IPS-20b (cell line): ENCODE data around the gene CAV3.

Experiments used
- H3K27ac ChIP-seq: one replicate; pipeline ENCODE4 v1.5.1; 2013; ENCODE audit warnings: low read length
- H3K27me3 ChIP-seq: 2 replicates; pipeline ENCODE4 v1.6.1; 2013; ENCODE audit warnings: mild to moderate bottlenecking, low read length, inconsistent platforms; ENCODE audit not compliant: insufficient read depth
- H3K36me3 ChIP-seq: 2 replicates; pipeline ENCODE4 v1.6.1; 2013; ENCODE audit warnings: low read depth, mild to moderate bottlenecking, inconsistent platforms, low read length, moderate library complexity; ENCODE audit not compliant: insufficient read depth
- H3K4me1 ChIP-seq: 2 replicates; pipeline ENCODE4 v1.6.1; 2013; ENCODE audit warnings: mild to moderate bottlenecking, control low read depth, inconsistent platforms, low read length, moderate library complexity; ENCODE audit not compliant: insufficient read depth
- H3K4me3 ChIP-seq: 2 replicates; pipeline ENCODE4 v1.5.1; 2013; ENCODE audit warnings: mild to moderate bottlenecking, low read length, inconsistent platforms
- H3K9ac ChIP-seq: 2 replicates; pipeline ENCODE4 v1.6.1; 2013; ENCODE audit warnings: low read depth, mild to moderate bottlenecking, inconsistent platforms, low read length, moderate library complexity
- H3K9me3 ChIP-seq: 2 replicates; pipeline ENCODE4 v1.6.1; 2013; ENCODE audit warnings: mild to moderate bottlenecking, low read depth, low read length, inconsistent platforms; ENCODE audit not compliant: insufficient read depth

The CAV3 gene

GRCh38 chr3:8755564-8756237, 22.1 kb downstream of the CAV3 start:
- H3K27ac ChIP-seq = no peak overlapping the region
- H3K36me3 ChIP-seq = no peaks in the 10 kb centered on the region
- no peaks in the 10 kb centered on the region for H3K4me1 ChIP-seq
- H3K9me3 ChIP-seq = no peaks in the 10 kb centered on the region
- H3K27me3 ChIP-seq = no peaks in the 10 kb centered on the region
- H3K4me3 ChIP-seq = no peak overlapping the region
- H3K9ac ChIP-seq = no peak overlapping the region

GRCh38 chr3:8756671-8757070, 23.1 kb downstream of the CAV3 start:
- no peaks in the 10 kb centered on the region for H3K4me1 ChIP-seq
- no peak overlapping the region for H3K9ac ChIP-seq
- no peak overlapping the region for H3K27ac ChIP-seq
- no peaks in the 10 kb centered on the region for H3K9me3 ChIP-seq
- H3K27me3 ChIP-seq = no peaks in the 10 kb centered on the region; the same call in 1 of the 2 replicates
- H3K36me3 ChIP-seq = no peaks in the 10 kb centered on the region
- no peak overlapping the region for H3K4me3 ChIP-seq

GRCh38 chr3:8757551-8758518, 24.2 kb downstream of the CAV3 start:
- H3K4me1 ChIP-seq = no peaks in the 10 kb centered on the region
- H3K4me3 ChIP-seq = no peak overlapping the region
- H3K9me3 ChIP-seq = no peaks in the 10 kb centered on the region
- H3K27me3 ChIP-seq = no peaks in the 10 kb centered on the region; the same call in 1 of the 2 replicates
- H3K36me3 ChIP-seq = no peaks in the 10 kb centered on the region
- H3K9ac ChIP-seq = no peak overlapping the region
- no peak overlapping the region for H3K27ac ChIP-seq

GRCh38 chr3:8759038-8759707, 25.6 kb downstream of the CAV3 start:
- Histone ChIP-seq H3K4me1 (no peaks in the 10 kb centered on the region), H3K27me3 (peaks cover 4% of the 10 kb centered on the region; the same call in 1 of the 2 replicates), H3K9me3 (no peaks in the 10 kb centered on the region), H3K36me3 (no peaks in the 10 kb centered on the region), H3K9ac (no peak overlapping the region), H3K4me3 (no peak overlapping the region), H3K27ac (no peak overlapping the region)

GRCh38 chr3:8760091-8760490, 26.5 kb downstream of the CAV3 start:
- no peaks in the 10 kb centered on the region for H3K36me3 ChIP-seq
- no peak overlapping the region for H3K9ac ChIP-seq
- H3K27ac ChIP-seq = no peak overlapping the region
- H3K27me3 ChIP-seq = peaks cover 13% of the 10 kb centered on the region; the same call in 1 of the 2 replicates
- H3K4me3 ChIP-seq = no peak overlapping the region
- H3K9me3 ChIP-seq = no peaks in the 10 kb centered on the region
- no peaks in the 10 kb centered on the region for H3K4me1 ChIP-seq

GRCh38 chr3:8760506-8760905, 26.9 kb downstream of the CAV3 start:
- no peak overlapping the region for H3K27ac ChIP-seq
- no peak overlapping the region for H3K4me3 ChIP-seq
- H3K9ac ChIP-seq = no peak overlapping the region
- no peaks in the 10 kb centered on the region for H3K36me3 ChIP-seq
- peaks cover 17% of the 10 kb centered on the region for H3K27me3 ChIP-seq
- no peaks in the 10 kb centered on the region for H3K9me3 ChIP-seq
- no peaks in the 10 kb centered on the region for H3K4me1 ChIP-seq

- H3K27me3 ChIP-seq = peaks cover 31% of the 10 kb centered on the region
- no peak overlapping the region for H3K4me3 ChIP-seq
- no peaks in the 10 kb centered on the region for H3K9me3 ChIP-seq
- H3K9ac ChIP-seq = no peak overlapping the region
- H3K4me1 ChIP-seq = no peaks in the 10 kb centered on the region
- H3K27ac ChIP-seq = no peak overlapping the region
- H3K36me3 ChIP-seq = no peaks in the 10 kb centered on the region
Measured at GRCh38 chr3:8761866-8762265, 28.3 kb downstream of the CAV3 start.

- no peaks in the 10 kb centered on the region for H3K36me3 ChIP-seq
- H3K9ac ChIP-seq = no peak overlapping the region
- peaks cover 40% of the 10 kb centered on the region for H3K27me3 ChIP-seq
- H3K9me3 ChIP-seq = no peaks in the 10 kb centered on the region
- H3K27ac ChIP-seq = no peak overlapping the region
- H3K4me3 ChIP-seq = no peak overlapping the region
- no peaks in the 10 kb centered on the region for H3K4me1 ChIP-seq
Measured at GRCh38 chr3:8762607-8763377, 29.2 kb downstream of the CAV3 start.

- H3K4me3 ChIP-seq = no peak overlapping the region
- no peak overlapping the region for H3K9ac ChIP-seq
- no peaks in the 10 kb centered on the region for H3K9me3 ChIP-seq
- no peak overlapping the region for H3K27ac ChIP-seq
- no peaks in the 10 kb centered on the region for H3K36me3 ChIP-seq
- H3K27me3 ChIP-seq = peaks cover 57% of the 10 kb centered on the region
- H3K4me1 ChIP-seq = peaks cover under 1% of the 10 kb centered on the region; the same call in 1 of the 2 replicates
Measured at GRCh38 chr3:8764528-8764927, 30.9 kb downstream of the CAV3 start.

- Histone ChIP-seq H3K9me3 (no peaks in the 10 kb centered on the region), H3K9ac (no peak overlapping the region), H3K27me3 (peaks cover 67% of the 10 kb centered on the region), H3K4me1 (peaks cover 9% of the 10 kb centered on the region; the same call in 1 of the 2 replicates), H3K27ac (no peak overlapping the region), H3K36me3 (no peaks in the 10 kb centered on the region), H3K4me3 (no peak overlapping the region)
Measured at GRCh38 chr3:8765528-8765927, 31.9 kb downstream of the CAV3 start.

GRCh38 chr3:8766148-8766547, 32.5 kb downstream of the CAV3 start:
- Histone ChIP-seq H3K27ac (no peak overlapping the region), H3K4me3 (no peak overlapping the region), H3K36me3 (no peaks in the 10 kb centered on the region), H3K4me1 (peaks cover 16% of the 10 kb centered on the region; the same call in 1 of the 2 replicates), H3K27me3 (peaks cover 68% of the 10 kb centered on the region), H3K9ac (no peak overlapping the region), H3K9me3 (no peaks in the 10 kb centered on the region)
